ENCODE measurements around the gene RBM43. TPM values are rescaled to one million over a fixed set of nuclear protein-coding genes. Genes with fewer than 3 reads are reported as not detected.
"Not testable (repeated sequence)": the region's sequence is repeated elsewhere in the genome, so short reads cannot be mapped to it uniquely, and the experiment has no call there.

The RBM43 gene
- 1 to 10 TPM; 2.4 to 5.0 TPM for total RNA-seq

- peaks cover 5 to 12% of the 10 kb centered on the region in 2 donors for H3K36me3 Mint-ChIP-seq
- DNase-seq (ENCODE audit: low spot score in 2 of 2) (peak; percentile 71 to 80), ATAC-seq (peak; percentile 95)
- H3K9me3 Mint-ChIP-seq: no peaks in the 10 kb centered on the region
- peak within 1 kb of the TSS; percentile 91 to 98 for H3K27ac Mint-ChIP-seq
Measured at GRCh38 chr2:151261231-151261976, at the start of gene RBM43. TSS of gene RBM43 (minus strand) at chr2:151261863. CDS start at chr2:151261727, 136 bp downstream.

GRCh38 chr2:151310313-151310712, 48.6 kb upstream of the RBM43 start:
- H3K9me3 Mint-ChIP-seq; DNase-seq (ENCODE audit: low spot score in 2 of 2); H3K27ac Mint-ChIP-seq; ATAC-seq; H3K36me3 Mint-ChIP-seq: not testable (repeated sequence)

GRCh38 chr2:151306621-151307020, 45.0 kb upstream of the RBM43 start:
- no peaks in the 10 kb centered on the region for H3K36me3 Mint-ChIP-seq
- DNase-seq (ENCODE audit: low spot score in 2 of 2) (no peak), ATAC-seq (no peak)
- H3K9me3 Mint-ChIP-seq: peaks cover 0 to 7% of the 10 kb centered on the region in 2 donors
- no peak overlapping the region for H3K27ac Mint-ChIP-seq

GRCh38 chr2:151305129-151305691, 43.5 kb upstream of the RBM43 start:
- DNase-seq (ENCODE audit: low spot score in 2 of 2): no peak
- ATAC-seq: no peak
- Mint-ChIP-seq H3K9me3 (peaks cover 0 to 7% of the 10 kb centered on the region in 2 donors), H3K36me3 (no peaks in the 10 kb centered on the region), H3K27ac (no peak overlapping the region)

- DNase-seq (ENCODE audit: low spot score in 2 of 2) (no peak), ATAC-seq (no peak)
- Mint-ChIP-seq H3K27ac (no peak overlapping the region), H3K36me3 (no peaks in the 10 kb centered on the region), H3K9me3 (peaks cover 0 to 7% of the 10 kb centered on the region in 2 donors)
Measured at GRCh38 chr2:151302879-151303278, 41.2 kb upstream of the RBM43 start.

GRCh38 chr2:151302404-151302803, 40.7 kb upstream of the RBM43 start:
- Mint-ChIP-seq H3K9me3 (peaks cover 0 to 3% of the 10 kb centered on the region in 2 donors), H3K27ac (no peak overlapping the region), H3K36me3 (no peaks in the 10 kb centered on the region)
- ATAC-seq (no peak), DNase-seq (ENCODE audit: low spot score in 2 of 2) (no peak)

GRCh38 chr2:151299920-151300539, 38.4 kb upstream of the RBM43 start:
- H3K36me3 Mint-ChIP-seq: no peaks in the 10 kb centered on the region
- H3K27ac Mint-ChIP-seq: no peak overlapping the region
- DNase-seq (ENCODE audit: low spot score in 2 of 2) (no peak), ATAC-seq (no peak)
- H3K9me3 Mint-ChIP-seq: peaks cover 0 to 4% of the 10 kb centered on the region in 2 donors

GRCh38 chr2:151297882-151298281, 36.2 kb upstream of the RBM43 start:
- ATAC-seq (peak in 1 of 2 donors; percentile 85), DNase-seq (ENCODE audit: low spot score in 2 of 2) (no peak)
- Mint-ChIP-seq H3K36me3 (no peaks in the 10 kb centered on the region), H3K27ac (no peak overlapping the region), H3K9me3 (peaks cover 0 to 4% of the 10 kb centered on the region in 2 donors)

- H3K9me3 Mint-ChIP-seq; H3K27ac Mint-ChIP-seq; ATAC-seq; DNase-seq (ENCODE audit: low spot score in 2 of 2); H3K36me3 Mint-ChIP-seq: not testable (repeated sequence)
Measured at GRCh38 chr2:151295926-151296325, 34.3 kb upstream of the RBM43 start.

GRCh38 chr2:151292546-151292945, 30.9 kb upstream of the RBM43 start:
- H3K9me3 Mint-ChIP-seq: peaks cover 0 to 4% of the 10 kb centered on the region in 2 donors
- no peak overlapping the region for H3K27ac Mint-ChIP-seq
- H3K36me3 Mint-ChIP-seq: peaks cover 9 to 13% of the 10 kb centered on the region in 2 donors

GRCh38 chr2:151292141-151292540, 30.5 kb upstream of the RBM43 start:
- peaks cover 11 to 14% of the 10 kb centered on the region in 2 donors for H3K36me3 Mint-ChIP-seq
- H3K27ac Mint-ChIP-seq: no peak overlapping the region
- ATAC-seq (no peak), DNase-seq (ENCODE audit: low spot score in 2 of 2) (no peak)
- H3K9me3 Mint-ChIP-seq: peaks cover 0 to 4% of the 10 kb centered on the region in 2 donors

More at GRCh38 chr2:151292546-151292945, 30.9 kb upstream of the RBM43 start:
- ATAC-seq (no peak), DNase-seq (ENCODE audit: low spot score in 2 of 2) (no peak)

- Mint-ChIP-seq H3K27ac (no peak overlapping the region), H3K36me3 (peaks cover 11 to 14% of the 10 kb centered on the region in 2 donors), H3K9me3 (no peaks in the 10 kb centered on the region)
- ATAC-seq (no peak), DNase-seq (ENCODE audit: low spot score in 2 of 2) (no peak)
Measured at GRCh38 chr2:151291224-151291623, 29.6 kb upstream of the RBM43 start.

GRCh38 chr2:151289972-151290866, 28.6 kb upstream of the RBM43 start:
- peak in 1 of 2 donors; percentile 20 for DNase-seq (ENCODE audit: low spot score in 2 of 2)
- H3K36me3 Mint-ChIP-seq: peaks cover 13 to 14% of the 10 kb centered on the region in 2 donors

GRCh38 chr2:151287513-151288250, 26.0 kb upstream of the RBM43 start:
- no peak for DNase-seq (ENCODE audit: low spot score in 2 of 2)
- Mint-ChIP-seq H3K36me3 (peaks cover 14 to 19% of the 10 kb centered on the region in 2 donors), H3K27ac (peak overlapping the region; percentile 96 to 98), H3K9me3 (no peaks in the 10 kb centered on the region)
- ATAC-seq: no peak

More at GRCh38 chr2:151289972-151290866, 28.6 kb upstream of the RBM43 start:
- Mint-ChIP-seq H3K9me3 (no peaks in the 10 kb centered on the region), H3K27ac (peak overlapping the region; percentile 92 to 96)
- peak; percentile 31 to 74 for ATAC-seq

GRCh38 chr2:151282401-151282800, 20.7 kb upstream of the RBM43 start:
- no peak for ATAC-seq
- DNase-seq (ENCODE audit: low spot score in 2 of 2): no peak
- peaks cover 5 to 16% of the 10 kb centered on the region in 2 donors for H3K36me3 Mint-ChIP-seq
- H3K27ac Mint-ChIP-seq: no peak overlapping the region
- no peaks in the 10 kb centered on the region for H3K9me3 Mint-ChIP-seq

- no peaks in the 10 kb centered on the region for H3K9me3 Mint-ChIP-seq
- no peak for DNase-seq (ENCODE audit: low spot score in 2 of 2)
- no peak for ATAC-seq
- H3K36me3 Mint-ChIP-seq: peaks cover 5 to 17% of the 10 kb centered on the region in 2 donors
- H3K27ac Mint-ChIP-seq: no peak overlapping the region
Measured at GRCh38 chr2:151280271-151280670, 18.6 kb upstream of the RBM43 start.
